ENCODE measurements around the gene TAGLN3. TPM values are rescaled to one million over a fixed set of nuclear protein-coding genes. Genes with fewer than 3 reads are reported as not detected.

TAGLN3 gene
- total RNA-seq, 4 donors from 2014 or later = 0.64 to 1.5 (median 0.68) TPM; not detected in 1

GRCh38 chr3:111956995-111957734 lies 41.6 kb upstream of the TAGLN3 start:
- H3K4me3 ChIP-seq = no peak overlapping the region
- TF ChIP-seq POLR2AphosphoS5 (IDR thresholded peaks at IDR 0.05) (no peak), CTCF (IDR thresholded peaks at IDR 0.05) (no peak), EP300 (IDR thresholded peaks at IDR 0.05; ENCODE audit: low read depth) (no peak), POLR2A (IDR thresholded peaks at IDR 0.05) (no peak)
- H3K9me3 ChIP-seq = no peaks in the 10 kb centered on the region
- 74 to 88% methylated on average over 3 to 4 of the region's 4 CpGs for WGBS, 2 donors (ENCODE audit: low coverage in 1 of 2)
- in situ Hi-C loops (cut with MboI; ENCODE audit: low pct_ligation_motif_present in 1 of 4, low pct_unique_long_range_greater_than_20kb in 1 of 4, low sequenced_read_pairs in 3 of 4) = no loop called here
- DNase-seq = no peak
- intact Hi-C loops (cut with DNase I; ENCODE audit: low total_unique reads) = no loop called here
- H3K27ac ChIP-seq = no peak overlapping the region
- no peaks in the 10 kb centered on the region for H3K27me3 ChIP-seq
- no peaks in the 10 kb centered on the region for H3K36me3 ChIP-seq
- H3K4me1 ChIP-seq = peaks cover 0 to 5% (median 0%) of the 10 kb centered on the region in 4 donors

- no peak overlapping the region for H3K27ac ChIP-seq
- no peaks in the 10 kb centered on the region for H3K27me3 ChIP-seq
- 74 to 82% methylated on average over 2 to 3 of the region's 3 CpGs for WGBS, 2 donors (ENCODE audit: low coverage in 1 of 2)
- H3K4me1 ChIP-seq = no peaks in the 10 kb centered on the region
- no peak overlapping the region for H3K4me3 ChIP-seq
- no peak for DNase-seq
- intact Hi-C loops (cut with DNase I; ENCODE audit: low total_unique reads) (no loop called here), in situ Hi-C loops (cut with MboI; ENCODE audit: low pct_ligation_motif_present in 1 of 4, low pct_unique_long_range_greater_than_20kb in 1 of 4, low sequenced_read_pairs in 3 of 4) (loop anchor here in 1 of 4 donors (5.0 kb wide), 1 partner anchor 244 kb away; no protein-coding TSS in a partner anchor)
- H3K9me3 ChIP-seq = no peaks in the 10 kb centered on the region
- H3K36me3 ChIP-seq = no peaks in the 10 kb centered on the region
- no peak for TF ChIP-seq EP300 (IDR thresholded peaks at IDR 0.05; ENCODE audit: low read depth)
- TF ChIP-seq POLR2A (IDR thresholded peaks at IDR 0.05) = no peak
- no peak for TF ChIP-seq POLR2AphosphoS5 (IDR thresholded peaks at IDR 0.05)
- no peak for TF ChIP-seq CTCF (IDR thresholded peaks at IDR 0.05)
These were observed 37.1 kb upstream of the TAGLN3 start for GRCh38 chr3:111961461-111962164.

GRCh38 chr3:111963424-111963823 lies 35.3 kb upstream of the TAGLN3 start:
- WGBS, 2 donors (ENCODE audit: low coverage in 1 of 2) = 59 to 62% methylated on average over 1 of the region's 1 CpG
- TF ChIP-seq POLR2AphosphoS5 (IDR thresholded peaks at IDR 0.05) (no peak), EP300 (IDR thresholded peaks at IDR 0.05; ENCODE audit: low read depth) (no peak), CTCF (IDR thresholded peaks at IDR 0.05) (no peak), POLR2A (IDR thresholded peaks at IDR 0.05) (no peak)
- no peak for DNase-seq
- intact Hi-C loops (cut with DNase I; ENCODE audit: low total_unique reads) (no loop called here), in situ Hi-C loops (cut with MboI; ENCODE audit: low pct_ligation_motif_present in 1 of 4, low pct_unique_long_range_greater_than_20kb in 1 of 4, low sequenced_read_pairs in 3 of 4) (loop anchor here in 1 of 4 donors (5.0 kb wide), 1 partner anchor 246 kb away; no protein-coding TSS in a partner anchor)
- H3K4me1 ChIP-seq = peaks cover 0 to 8% (median 2%) of the 10 kb centered on the region in 4 donors
- no peaks in the 10 kb centered on the region for H3K36me3 ChIP-seq
- H3K27ac ChIP-seq = no peak overlapping the region
- H3K27me3 ChIP-seq = no peaks in the 10 kb centered on the region
- no peaks in the 10 kb centered on the region for H3K9me3 ChIP-seq
- H3K4me3 ChIP-seq = no peak overlapping the region

GRCh38 chr3:111965484-111965883 lies 33.2 kb upstream of the TAGLN3 start:
- WGBS, 2 donors (ENCODE audit: low coverage in 1 of 2) = 82 to 88% methylated on average over 2 of the region's 2 CpGs
- intact Hi-C loops (cut with DNase I; ENCODE audit: low total_unique reads) (loop anchor here (5.0 kb wide), 1 partner anchor 103 kb away; no protein-coding TSS in a partner anchor), in situ Hi-C loops (cut with MboI; ENCODE audit: low pct_ligation_motif_present in 1 of 4, low pct_unique_long_range_greater_than_20kb in 1 of 4, low sequenced_read_pairs in 3 of 4) (no loop called here)
- H3K36me3 ChIP-seq = no peaks in the 10 kb centered on the region
- no peaks in the 10 kb centered on the region for H3K27me3 ChIP-seq
- no peak for TF ChIP-seq EP300 (IDR thresholded peaks at IDR 0.05; ENCODE audit: low read depth)
- no peak for TF ChIP-seq POLR2A (IDR thresholded peaks at IDR 0.05)
- no peak for TF ChIP-seq POLR2AphosphoS5 (IDR thresholded peaks at IDR 0.05)
- no peak for TF ChIP-seq CTCF (IDR thresholded peaks at IDR 0.05)
- H3K4me3 ChIP-seq = no peak overlapping the region
- no peak overlapping the region for H3K27ac ChIP-seq
- H3K9me3 ChIP-seq = no peaks in the 10 kb centered on the region
- no peak for DNase-seq
- peaks cover 0 to 8% (median 2%) of the 10 kb centered on the region in 4 donors for H3K4me1 ChIP-seq
